ENCODE data around the gene KIF21B. TPM values are rescaled to one million over a fixed set of nuclear protein-coding genes. Genes with fewer than 3 reads are reported as not detected.

KIF21B gene
- total RNA-seq, 4 donors from 2014 or later = 1.2 to 1.9 (median 1.6) TPM

DNA sequence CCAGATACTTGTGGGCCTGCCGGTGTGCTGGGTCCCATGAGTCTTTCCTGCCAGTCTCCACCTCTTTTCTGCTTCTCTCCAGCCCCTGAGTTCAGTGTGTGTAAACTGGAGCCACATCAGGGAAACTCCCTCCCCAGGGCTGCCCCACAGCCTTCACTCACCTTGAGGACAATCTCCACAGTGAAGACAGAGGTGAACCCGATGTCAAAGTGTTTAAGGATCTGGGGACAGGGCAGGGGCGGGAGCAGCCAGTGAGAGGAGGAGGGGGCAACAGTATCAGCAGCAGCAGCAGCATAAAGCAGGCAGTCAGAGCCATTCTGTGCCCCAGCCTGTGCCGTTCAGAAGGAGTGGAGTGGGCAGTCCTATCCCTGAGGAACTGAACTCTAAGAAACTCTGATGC, 45.5 kb upstream of the KIF21B start:
- no peaks in the 10 kb centered on the region for H3K36me3 ChIP-seq
- no peaks in the 10 kb centered on the region for H3K4me1 ChIP-seq
- no peak overlapping the region for H3K4me3 ChIP-seq
- WGBS, 2 donors (ENCODE audit: low coverage in 1 of 2) = 57% methylated on average over 1 of the region's 4 CpGs; no CpG with 5 or more reads in 1 of the 2 donors
- no peak for ATAC-seq
- H3K27ac ChIP-seq = no peak overlapping the region
- no peaks in the 10 kb centered on the region for H3K9me3 ChIP-seq
- TF ChIP-seq EP300 (IDR thresholded peaks at IDR 0.05) (no peak), POLR2AphosphoS5 (IDR thresholded peaks at IDR 0.05) (no peak), POLR2A (IDR thresholded peaks at IDR 0.05) (no peak)
- TF ChIP-seq, protein P1, sequence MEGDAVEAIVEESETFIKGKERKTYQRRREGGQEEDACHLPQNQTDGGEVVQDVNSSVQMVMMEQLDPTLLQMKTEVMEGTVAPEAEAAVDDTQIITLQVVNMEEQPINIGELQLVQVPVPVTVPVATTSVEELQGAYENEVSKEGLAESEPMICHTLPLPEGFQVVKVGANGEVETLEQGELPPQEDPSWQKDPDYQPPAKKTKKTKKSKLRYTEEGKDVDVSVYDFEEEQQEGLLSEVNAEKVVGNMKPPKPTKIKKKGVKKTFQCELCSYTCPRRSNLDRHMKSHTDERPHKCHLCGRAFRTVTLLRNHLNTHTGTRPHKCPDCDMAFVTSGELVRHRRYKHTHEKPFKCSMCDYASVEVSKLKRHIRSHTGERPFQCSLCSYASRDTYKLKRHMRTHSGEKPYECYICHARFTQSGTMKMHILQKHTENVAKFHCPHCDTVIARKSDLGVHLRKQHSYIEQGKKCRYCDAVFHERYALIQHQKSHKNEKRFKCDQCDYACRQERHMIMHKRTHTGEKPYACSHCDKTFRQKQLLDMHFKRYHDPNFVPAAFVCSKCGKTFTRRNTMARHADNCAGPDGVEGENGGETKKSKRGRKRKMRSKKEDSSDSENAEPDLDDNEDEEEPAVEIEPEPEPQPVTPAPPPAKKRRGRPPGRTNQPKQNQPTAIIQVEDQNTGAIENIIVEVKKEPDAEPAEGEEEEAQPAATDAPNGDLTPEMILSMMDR (IDR thresholded peaks at IDR 0.05) = no peak
- H3K27me3 ChIP-seq = no peaks in the 10 kb centered on the region

DNA sequence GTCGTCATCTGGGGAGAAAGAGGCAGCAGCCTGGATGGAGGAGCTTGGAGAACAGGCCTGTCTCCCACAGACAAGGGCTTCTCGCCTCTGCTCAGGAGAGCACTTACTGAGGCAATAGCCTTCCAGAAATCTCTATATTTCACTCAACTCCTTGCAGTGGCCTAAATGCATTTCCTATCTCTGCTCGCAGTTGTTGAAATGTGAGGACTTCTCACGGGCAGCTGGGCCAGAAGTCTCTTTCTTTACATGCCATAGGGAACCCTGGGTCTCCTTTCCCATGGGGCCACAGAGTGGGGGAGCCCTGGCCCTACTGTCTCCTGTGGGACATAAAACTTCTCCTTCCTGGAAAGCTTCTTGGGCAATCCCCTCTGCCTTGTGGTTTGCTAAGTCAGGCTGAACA, 43.5 kb upstream of the KIF21B start:
- H3K27me3 ChIP-seq = no peaks in the 10 kb centered on the region
- H3K9me3 ChIP-seq = no peaks in the 10 kb centered on the region
- H3K4me3 ChIP-seq = no peak overlapping the region
- TF ChIP-seq POLR2AphosphoS5 (IDR thresholded peaks at IDR 0.05) (no peak), EP300 (IDR thresholded peaks at IDR 0.05) (no peak), POLR2A (IDR thresholded peaks at IDR 0.05) (no peak)
- TF ChIP-seq, protein P1 (IDR thresholded peaks at IDR 0.05) = no peak
- 83 to 94% methylated on average over 2 to 4 of the region's 4 CpGs for WGBS, 2 donors (ENCODE audit: low coverage in 1 of 2)
- no peaks in the 10 kb centered on the region for H3K36me3 ChIP-seq
- H3K27ac ChIP-seq = no peak overlapping the region
- H3K4me1 ChIP-seq = no peaks in the 10 kb centered on the region
- ATAC-seq = no peak

DNA sequence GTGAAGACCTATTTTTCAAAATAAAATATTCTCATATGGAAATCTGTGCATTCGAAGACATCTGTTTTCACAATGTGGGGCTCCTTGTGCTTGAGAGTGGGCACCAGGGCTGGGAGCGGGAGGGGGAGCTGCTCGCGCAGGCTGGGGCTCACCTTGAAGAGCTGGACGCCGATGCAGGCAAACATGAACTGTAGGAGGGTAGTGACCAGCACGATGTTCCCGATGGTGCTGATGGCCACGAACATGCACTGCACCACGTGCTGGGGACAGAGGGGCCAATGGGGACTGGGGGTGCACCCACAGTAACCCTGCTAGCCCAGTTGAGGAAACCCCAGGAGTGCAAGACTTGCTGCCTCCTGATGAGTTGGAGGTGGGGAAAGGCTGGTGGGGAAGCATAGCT, 42.2 kb upstream of the KIF21B start:
- TF ChIP-seq POLR2AphosphoS5 (IDR thresholded peaks at IDR 0.05) = no peak
- TF ChIP-seq, protein P1 (IDR thresholded peaks at IDR 0.05) = no peak
- TF ChIP-seq EP300 (IDR thresholded peaks at IDR 0.05) = no peak
- TF ChIP-seq POLR2A (IDR thresholded peaks at IDR 0.05) = no peak
- H3K27ac ChIP-seq = no peak overlapping the region
- no peaks in the 10 kb centered on the region for H3K9me3 ChIP-seq
- H3K4me1 ChIP-seq = peaks cover 0 to 12% (median 2%) of the 10 kb centered on the region in 3 donors
- 92% methylated on average over 8 of the region's 10 CpGs; no CpG with 5 or more reads in 1 of the 2 donors for WGBS, 2 donors (ENCODE audit: low coverage in 1 of 2)
- no peak for ATAC-seq
- H3K27me3 ChIP-seq = no peaks in the 10 kb centered on the region
- no peaks in the 10 kb centered on the region for H3K36me3 ChIP-seq
- H3K4me3 ChIP-seq = no peak overlapping the region

DNA sequence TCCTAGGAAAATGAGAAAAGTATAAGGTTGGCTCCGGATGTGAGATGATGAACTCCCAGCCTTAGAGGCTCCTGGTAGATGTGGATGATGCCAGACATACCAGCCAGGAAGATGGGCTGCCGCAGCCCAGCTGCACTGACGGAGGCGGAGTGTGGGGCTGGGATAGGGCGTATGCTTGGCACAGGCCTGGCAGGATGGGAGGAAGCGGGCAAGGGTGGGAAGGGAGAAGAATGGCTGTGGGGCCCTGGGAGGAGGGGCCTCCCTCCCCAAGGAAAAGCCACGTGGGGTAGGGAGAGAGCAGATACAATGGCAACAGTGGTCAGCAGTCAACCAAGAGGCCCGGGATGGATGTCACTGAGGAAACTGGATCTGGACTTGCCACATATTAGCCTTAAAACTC, 41.3 kb upstream of the KIF21B start:
- Histone ChIP-seq H3K4me3 (no peak overlapping the region), H3K9me3 (no peaks in the 10 kb centered on the region), H3K27ac (no peak overlapping the region), H3K27me3 (no peaks in the 10 kb centered on the region), H3K36me3 (no peaks in the 10 kb centered on the region), H3K4me1 (peaks cover 0 to 21% (median 7%) of the 10 kb centered on the region in 3 donors)
- TF ChIP-seq EP300 (IDR thresholded peaks at IDR 0.05) = no peak
- TF ChIP-seq, protein P1 (IDR thresholded peaks at IDR 0.05) = no peak
- no peak for TF ChIP-seq POLR2A (IDR thresholded peaks at IDR 0.05)
- TF ChIP-seq POLR2AphosphoS5 (IDR thresholded peaks at IDR 0.05) = no peak
- 69 to 78% methylated on average over 6 to 8 of the region's 8 CpGs for WGBS, 2 donors (ENCODE audit: low coverage in 1 of 2)
- ATAC-seq = no peak

DNA sequence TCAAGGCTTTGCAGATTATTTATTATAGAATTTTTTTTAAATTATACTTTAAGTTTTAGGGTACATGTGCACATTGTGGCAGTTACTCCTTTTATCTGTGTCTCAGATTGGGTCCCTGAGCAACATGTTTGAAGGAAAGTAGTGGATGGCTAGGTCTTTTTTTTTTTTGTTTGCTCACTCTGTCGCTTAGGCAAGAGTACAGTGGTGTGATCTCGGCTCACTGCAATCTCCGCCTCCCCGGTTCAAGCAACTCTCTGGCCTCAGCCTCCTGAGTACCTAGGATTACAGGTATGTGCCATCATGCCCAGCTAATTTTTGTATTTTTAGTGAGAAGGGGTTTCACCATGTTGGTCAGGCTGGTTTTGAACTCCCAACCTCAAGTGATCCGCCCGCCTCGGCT, 39.6 kb upstream of the KIF21B start:
- peaks cover 0 to 22% (median 7%) of the 10 kb centered on the region in 3 donors for H3K4me1 ChIP-seq
- H3K27me3 ChIP-seq = no peaks in the 10 kb centered on the region
- H3K36me3 ChIP-seq = no peaks in the 10 kb centered on the region
- WGBS, 2 donors (ENCODE audit: low coverage in 1 of 2) = 85 to 100% methylated on average over 1 to 4 of the region's 7 CpGs
- no peak for ATAC-seq
- H3K27ac ChIP-seq = no peak overlapping the region
- TF ChIP-seq EP300 (IDR thresholded peaks at IDR 0.05) = no peak
- no peak overlapping the region for H3K4me3 ChIP-seq
- no peaks in the 10 kb centered on the region for H3K9me3 ChIP-seq
